Measurements from ENCODE around the gene CR1.
"Not testable (repeated sequence)": the region's sequence is repeated elsewhere in the genome, so short reads cannot be mapped to it uniquely, and the experiment has no call there.

Gene CR1

GRCh38 chr1:207493212-207493611 lies 2.7 kb upstream of the CR1 start:
- no peak for DNase-seq (ENCODE audit: insufficient read length, low spot score)
- TF ChIP-seq POLR2A (IDR thresholded peaks at IDR 0.05; ENCODE audit: low read depth, low read length): no peak
- FAIRE-seq: no peak

GRCh38 chr1:207494171-207494570 lies 1.8 kb upstream of the CR1 start:
- FAIRE-seq (no peak), DNase-seq (ENCODE audit: insufficient read length, low spot score) (no peak)
- no peak for TF ChIP-seq POLR2A (IDR thresholded peaks at IDR 0.05; ENCODE audit: low read depth, low read length)

- not testable (repeated sequence) for DNase-seq (ENCODE audit: insufficient read length, low spot score); FAIRE-seq
Measured at GRCh38 chr1:207495281-207495680, 676 bp upstream of the CR1 start.

GRCh38 chr1:207497941-207498340 lies 2.0 kb downstream of the CR1 start:
- FAIRE-seq (no peak), DNase-seq (ENCODE audit: insufficient read length, low spot score) (no peak)
- TF ChIP-seq POLR2A (IDR thresholded peaks at IDR 0.05; ENCODE audit: low read depth, low read length): no peak

- TF ChIP-seq POLR2A (IDR thresholded peaks at IDR 0.05; ENCODE audit: low read depth, low read length): no peak
- FAIRE-seq (peak; percentile 75), DNase-seq (ENCODE audit: insufficient read length, low spot score) (peak; percentile 29)
Measured at GRCh38 chr1:207499573-207499972, 3.6 kb downstream of the CR1 start.

- FAIRE-seq: no peak
- no peak for DNase-seq (ENCODE audit: insufficient read length, low spot score)
Measured at GRCh38 chr1:207500306-207500705, 4.3 kb downstream of the CR1 start.

GRCh38 chr1:207501071-207501470 lies 5.1 kb downstream of the CR1 start:
- FAIRE-seq (no peak), DNase-seq (ENCODE audit: insufficient read length, low spot score) (no peak)
- no peak for TF ChIP-seq POLR2A (IDR thresholded peaks at IDR 0.05; ENCODE audit: low read depth, low read length)

More at GRCh38 chr1:207500306-207500705, 4.3 kb downstream of the CR1 start:
- TF ChIP-seq POLR2A (IDR thresholded peaks at IDR 0.05; ENCODE audit: low read depth, low read length): no peak

GRCh38 chr1:207502726-207503125 lies 6.8 kb downstream of the CR1 start:
- no peak for TF ChIP-seq POLR2A (IDR thresholded peaks at IDR 0.05; ENCODE audit: low read depth, low read length)
- DNase-seq (ENCODE audit: insufficient read length, low spot score): no peak
- FAIRE-seq: no peak

- TF ChIP-seq POLR2A (IDR thresholded peaks at IDR 0.05; ENCODE audit: low read depth, low read length): no peak
- FAIRE-seq: no peak
Measured at GRCh38 chr1:207503950-207504349, 8.0 kb downstream of the CR1 start.

GRCh38 chr1:207504438-207504837 lies 8.5 kb downstream of the CR1 start:
- DNase-seq (ENCODE audit: insufficient read length, low spot score) (no peak), FAIRE-seq (no peak)
- no peak for TF ChIP-seq POLR2A (IDR thresholded peaks at IDR 0.05; ENCODE audit: low read depth, low read length)

More at GRCh38 chr1:207503950-207504349, 8.0 kb downstream of the CR1 start:
- no peak for DNase-seq (ENCODE audit: insufficient read length, low spot score)

GRCh38 chr1:207510444-207510843 lies 14.5 kb downstream of the CR1 start:
- DNase-seq (ENCODE audit: insufficient read length, low spot score): no peak
- FAIRE-seq: no peak

GRCh38 chr1:207514890-207515289 lies 18.9 kb downstream of the CR1 start:
- FAIRE-seq (no peak), DNase-seq (ENCODE audit: insufficient read length, low spot score) (no peak)
- no peak for TF ChIP-seq POLR2A (IDR thresholded peaks at IDR 0.05; ENCODE audit: low read depth, low read length)

More at GRCh38 chr1:207510444-207510843, 14.5 kb downstream of the CR1 start:
- no peak for TF ChIP-seq POLR2A (IDR thresholded peaks at IDR 0.05; ENCODE audit: low read depth, low read length)

- FAIRE-seq (no peak), DNase-seq (ENCODE audit: insufficient read length, low spot score) (no peak)
- no peak for TF ChIP-seq POLR2A (IDR thresholded peaks at IDR 0.05; ENCODE audit: low read depth, low read length)
Measured at GRCh38 chr1:207516729-207517128, 20.8 kb downstream of the CR1 start.

- no peak for TF ChIP-seq POLR2A (IDR thresholded peaks at IDR 0.05; ENCODE audit: low read depth, low read length)
- DNase-seq (ENCODE audit: insufficient read length, low spot score): no peak
- no peak for FAIRE-seq
Measured at GRCh38 chr1:207518608-207519236, 22.8 kb downstream of the CR1 start.

GRCh38 chr1:207519505-207520399 lies 23.8 kb downstream of the CR1 start:
- no peak for FAIRE-seq
- DNase-seq (ENCODE audit: insufficient read length, low spot score): no peak
- TF ChIP-seq POLR2A (IDR thresholded peaks at IDR 0.05; ENCODE audit: low read depth, low read length): no peak

- DNase-seq (ENCODE audit: insufficient read length, low spot score); FAIRE-seq: not testable (repeated sequence)
Measured at GRCh38 chr1:207520400-207521345, 24.7 kb downstream of the CR1 start.

GRCh38 chr1:207525239-207525638 lies 29.3 kb downstream of the CR1 start:
- FAIRE-seq: not testable (repeated sequence)

GRCh38 chr1:207528401-207528800 lies 32.4 kb downstream of the CR1 start:
- peak; percentile 41 for FAIRE-seq
- DNase-seq (ENCODE audit: insufficient read length, low spot score): not testable (repeated sequence)

More at GRCh38 chr1:207525239-207525638, 29.3 kb downstream of the CR1 start:
- not testable (repeated sequence) for DNase-seq (ENCODE audit: insufficient read length, low spot score)

- FAIRE-seq; DNase-seq (ENCODE audit: insufficient read length, low spot score): not testable (repeated sequence)
Measured at GRCh38 chr1:207536263-207536662, 40.3 kb downstream of the CR1 start.
